ENCODE measurements around the gene PPP5C. TPM values are rescaled to one million over a fixed set of nuclear protein-coding genes. Genes with fewer than 3 reads are reported as not detected.
"Not testable (repeated sequence)": the region's sequence is repeated elsewhere in the genome, so short reads cannot be mapped to it uniquely, and the experiment has no call there.

Gene PPP5C
- total RNA-seq, 1 experiment from 2014 or later = 67.6 TPM

- DNase-seq (ENCODE audit: low read depth) = no peak
Measured at GRCh38 chr19:46408664-46409039, 61.8 kb downstream of the PPP5C start.

- DNase-seq (ENCODE audit: low read depth) = no peak
Measured at GRCh38 chr19:46409191-46409590, 62.3 kb downstream of the PPP5C start.

GRCh38 chr19:46410205-46411087, 63.6 kb downstream of the PPP5C start:
- DNase-seq (ENCODE audit: low read depth) = no peak

GRCh38 chr19:46411088-46411924, 64.4 kb downstream of the PPP5C start:
- no peak for DNase-seq (ENCODE audit: low read depth)

- DNase-seq (ENCODE audit: low read depth) = no peak
Measured at GRCh38 chr19:46411925-46412649, 65.2 kb downstream of the PPP5C start.

GRCh38 chr19:46412650-46413261, 65.9 kb downstream of the PPP5C start:
- DNase-seq (ENCODE audit: low read depth) = no peak

- peak; percentile 59 for DNase-seq (ENCODE audit: low read depth)
Measured at GRCh38 chr19:46413262-46414031, 66.6 kb downstream of the PPP5C start, which contains the start of gene CCDC8. TSS of gene CCDC8 (minus strand) at chr19:46413564. CDS start at chr19:46412810, 754 bp downstream.

- not testable (repeated sequence) for DNase-seq (ENCODE audit: low read depth)
Measured at GRCh38 chr19:46414899-46415298, 68.0 kb downstream of the PPP5C start.

GRCh38 chr19:46415804-46416709, 69.2 kb downstream of the PPP5C start:
- peak; percentile 84 for DNase-seq (ENCODE audit: low read depth)

- DNase-seq (ENCODE audit: low read depth) = no peak
Measured at GRCh38 chr19:46420056-46420455, 73.2 kb downstream of the PPP5C start.

- no peak for DNase-seq (ENCODE audit: low read depth)
Measured at GRCh38 chr19:46422344-46422743, 75.5 kb downstream of the PPP5C start.

GRCh38 chr19:46423188-46423587, 76.3 kb downstream of the PPP5C start:
- DNase-seq (ENCODE audit: low read depth) = no peak

GRCh38 chr19:46426035-46426505, 79.2 kb downstream of the PPP5C start:
- DNase-seq (ENCODE audit: low read depth) = no peak

- DNase-seq (ENCODE audit: low read depth) = no peak
Measured at GRCh38 chr19:46426506-46427162, 79.7 kb downstream of the PPP5C start.

- no peak for DNase-seq (ENCODE audit: low read depth)
Measured at GRCh38 chr19:46427518-46428045, 80.7 kb downstream of the PPP5C start.

GRCh38 chr19:46428239-46429135, 81.6 kb downstream of the PPP5C start, which contains the start of gene PNMA8C:
TSS of gene PNMA8C (minus strand) at chr19:46428936. CDS start at chr19:46428359, 577 bp downstream.
- peak; percentile 50 for DNase-seq (ENCODE audit: low read depth)

- no peak for DNase-seq (ENCODE audit: low read depth)
Measured at GRCh38 chr19:46429999-46430398, 83.1 kb downstream of the PPP5C start.

Measured in RPMI7951 (cell line).